Panc1 (cell line): ENCODE measurements around the gene DOK7. TPM values are rescaled to one million over a fixed set of nuclear protein-coding genes. Genes with fewer than 3 reads are reported as not detected.

Experiments used
- ATAC-seq: fragments of 200-7000 bp; cut with Tn5 transposase; 2 replicates; pipeline ENCODE4 v1.9.1; 2020; ENCODE audit warnings: mild to moderate bottlenecking, moderate library complexity
- BruUV-seq: library from RNA; stranded (reverse); fragments of 400-500 nt; replicated peaks from 2 replicates; lab custom pipeline; 2021; lab: Mats Ljungman, UMichigan
- CTCF ChIA-PET: fragments of 300-600 bp; sonication (Branson Sonifier 250); formaldehyde crosslinking; loops from one replicate; lab custom pipeline; 2022; ENCODE audit warnings: antibody characterized with exemption; lab: Charles Lee
- POLR2A ChIA-PET: fragments of 300-600 bp; sonication (Branson Sonifier 250); formaldehyde crosslinking; loops from one replicate; lab custom pipeline; 2022; ENCODE audit warnings: antibody characterized with exemption; lab: Charles Lee
- DNase-seq: peaks from one replicate; pipeline ENCODE4 v3.0.0-alpha.2; 2010; ENCODE audit warnings: low read depth, low spot score
- H3K27ac ChIP-seq: 2 replicates; pipeline ENCODE4 v1.5.1; 2011; ENCODE audit warnings: mild to moderate bottlenecking, low read length, inconsistent platforms
- H3K27me3 ChIP-seq: fragments of 200-500 bp; sonication (Bioruptor generic); 2 replicates; pipeline ENCODE4 v1.6.0; 2014; ENCODE audit warnings: low read length, inconsistent platforms; ENCODE audit not compliant: control insufficient read depth, insufficient read depth
- H3K36me3 ChIP-seq: fragments of 200-500 bp; sonication (Bioruptor generic); 2 replicates; pipeline ENCODE4 v1.5.1; 2014; ENCODE audit warnings: inconsistent platforms, mild to moderate bottlenecking, low read length, moderate library complexity; ENCODE audit not compliant: control insufficient read depth, insufficient read depth
- H3K4me1 ChIP-seq: 2 replicates; pipeline ENCODE4 v1.5.1; 2011; ENCODE audit warnings: inconsistent platforms, mild to moderate bottlenecking, low read length, moderate library complexity; ENCODE audit not compliant: control insufficient read depth, insufficient read depth
- H3K4me3 ChIP-seq, 2 experiments: 2 replicates each; pipeline ENCODE4 v1.5.1; 2011 to 2012; ENCODE audit warnings: low read depth in 2 of 2, low read length in 2 of 2, mild to moderate bottlenecking in 2 of 2, inconsistent platforms in 1 of 2, moderate library complexity in 1 of 2
- H3K9me3 ChIP-seq: fragments of 200-500 bp; sonication (Bioruptor generic); 2 replicates; pipeline ENCODE4 v1.5.1; 2014; ENCODE audit warnings: low read depth, mild to moderate bottlenecking, inconsistent platforms, low read length, moderate library complexity; ENCODE audit not compliant: control insufficient read depth, insufficient read depth
- POLR2AphosphoS5 ChIP-seq: IDR thresholded peaks from 2 replicates; pipeline ENCODE4 v1.6.1; 2012; ENCODE audit warnings: mild to moderate bottlenecking, low read depth, low read length, moderate library complexity
- SIN3A ChIP-seq: IDR thresholded peaks from 2 replicates; pipeline ENCODE4 v1.6.1; 2012; ENCODE audit warnings: low read depth, mild to moderate bottlenecking, low read length, moderate library complexity, borderline replicate concordance; ENCODE audit not compliant: insufficient read depth
- TCF7L2 ChIP-seq: IDR thresholded peaks from 2 replicates; pipeline ENCODE4 v1.6.1; 2011; ENCODE audit warnings: mild to moderate bottlenecking, low read depth, low read length, inconsistent platforms
- in situ Hi-C: cut with HindIII; loops from 2 replicates; pipeline ENCODE4 v1.10.0; 2016; ENCODE audit warnings: low sequenced_read_pairs, low pct_unique_long_range_greater_than_20kb
- intact Hi-C: fragments of 100-400 bp; cut with micrococcal nuclease; formaldehyde crosslinking; loops from one replicate; pipeline ENCODE4 v1.10.0; 2022; ENCODE audit not compliant: unreplicated experiment
- total RNA-seq: library from RNA; stranded (reverse); gene quantifications from one replicate; pipeline ENCODE4 v1.2.1, GENCODE V29; 2021; ENCODE audit not compliant: unreplicated experiment
- TF ChIP-seq, protein P1 (sequence below): fragments of 450-650 bp; IDR thresholded peaks from 2 replicates; pipeline ENCODE4 v1.5.1; 2017; ENCODE audit warnings: mild to moderate bottlenecking
- TF ChIP-seq, protein P2 (sequence below), 2 experiments: IDR thresholded peaks; 2 replicates each; pipeline ENCODE4 v1.6.1; 2011 to 2012; ENCODE audit warnings: low read depth in 2 of 2, control low read depth in 1 of 2, low read length in 1 of 2, mild to moderate bottlenecking in 1 of 2, moderate library complexity in 1 of 2; ENCODE audit not compliant: insufficient read depth in 1 of 2

The DOK7 gene
- total RNA-seq, 1 experiment from 2014 or later: 2.4 TPM

DNA sequence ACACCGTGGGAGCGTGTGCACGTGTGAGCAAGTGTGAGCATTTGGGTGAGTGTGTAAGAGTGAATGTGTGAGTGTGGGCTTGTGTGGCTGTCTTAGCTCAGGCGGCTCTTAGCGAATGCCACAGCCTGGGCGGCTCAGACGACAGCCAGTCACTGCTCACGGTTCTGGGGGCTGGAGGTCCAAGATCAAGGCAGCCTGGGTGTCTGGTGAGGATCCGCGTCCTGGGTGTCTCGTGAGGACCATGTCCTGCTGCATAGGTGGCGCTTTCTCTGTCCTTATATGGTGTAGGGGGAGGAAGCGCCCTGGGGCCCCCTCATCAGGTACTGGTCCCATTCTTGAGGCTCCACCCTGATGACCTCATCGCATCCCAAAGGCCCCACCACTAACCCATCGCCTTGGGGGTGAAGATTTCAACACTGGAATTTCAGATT, 4.5 kb downstream of the DOK7 start:
- no peak for ATAC-seq
- no TSS peak for BruUV-seq
- H3K36me3 ChIP-seq: no peaks in the 10 kb centered on the region
- H3K4me1 ChIP-seq: no peaks in the 10 kb centered on the region
- in situ Hi-C loops: no loop called here
- H3K27ac ChIP-seq: no peak overlapping the region
- no peak for DNase-seq
- CTCF ChIA-PET: no interaction called here
- H3K9me3 ChIP-seq: no peaks in the 10 kb centered on the region
- no peak overlapping the region for H3K4me3 ChIP-seq
- intact Hi-C loops: no loop called here
- no peaks in the 10 kb centered on the region for H3K27me3 ChIP-seq
- POLR2A ChIA-PET: no interaction called here
- TF ChIP-seq, protein P1, sequence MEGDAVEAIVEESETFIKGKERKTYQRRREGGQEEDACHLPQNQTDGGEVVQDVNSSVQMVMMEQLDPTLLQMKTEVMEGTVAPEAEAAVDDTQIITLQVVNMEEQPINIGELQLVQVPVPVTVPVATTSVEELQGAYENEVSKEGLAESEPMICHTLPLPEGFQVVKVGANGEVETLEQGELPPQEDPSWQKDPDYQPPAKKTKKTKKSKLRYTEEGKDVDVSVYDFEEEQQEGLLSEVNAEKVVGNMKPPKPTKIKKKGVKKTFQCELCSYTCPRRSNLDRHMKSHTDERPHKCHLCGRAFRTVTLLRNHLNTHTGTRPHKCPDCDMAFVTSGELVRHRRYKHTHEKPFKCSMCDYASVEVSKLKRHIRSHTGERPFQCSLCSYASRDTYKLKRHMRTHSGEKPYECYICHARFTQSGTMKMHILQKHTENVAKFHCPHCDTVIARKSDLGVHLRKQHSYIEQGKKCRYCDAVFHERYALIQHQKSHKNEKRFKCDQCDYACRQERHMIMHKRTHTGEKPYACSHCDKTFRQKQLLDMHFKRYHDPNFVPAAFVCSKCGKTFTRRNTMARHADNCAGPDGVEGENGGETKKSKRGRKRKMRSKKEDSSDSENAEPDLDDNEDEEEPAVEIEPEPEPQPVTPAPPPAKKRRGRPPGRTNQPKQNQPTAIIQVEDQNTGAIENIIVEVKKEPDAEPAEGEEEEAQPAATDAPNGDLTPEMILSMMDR: no peak
- TF ChIP-seq SIN3A (no peak), POLR2AphosphoS5 (no peak), TCF7L2 (no peak)
- TF ChIP-seq, protein P2, sequence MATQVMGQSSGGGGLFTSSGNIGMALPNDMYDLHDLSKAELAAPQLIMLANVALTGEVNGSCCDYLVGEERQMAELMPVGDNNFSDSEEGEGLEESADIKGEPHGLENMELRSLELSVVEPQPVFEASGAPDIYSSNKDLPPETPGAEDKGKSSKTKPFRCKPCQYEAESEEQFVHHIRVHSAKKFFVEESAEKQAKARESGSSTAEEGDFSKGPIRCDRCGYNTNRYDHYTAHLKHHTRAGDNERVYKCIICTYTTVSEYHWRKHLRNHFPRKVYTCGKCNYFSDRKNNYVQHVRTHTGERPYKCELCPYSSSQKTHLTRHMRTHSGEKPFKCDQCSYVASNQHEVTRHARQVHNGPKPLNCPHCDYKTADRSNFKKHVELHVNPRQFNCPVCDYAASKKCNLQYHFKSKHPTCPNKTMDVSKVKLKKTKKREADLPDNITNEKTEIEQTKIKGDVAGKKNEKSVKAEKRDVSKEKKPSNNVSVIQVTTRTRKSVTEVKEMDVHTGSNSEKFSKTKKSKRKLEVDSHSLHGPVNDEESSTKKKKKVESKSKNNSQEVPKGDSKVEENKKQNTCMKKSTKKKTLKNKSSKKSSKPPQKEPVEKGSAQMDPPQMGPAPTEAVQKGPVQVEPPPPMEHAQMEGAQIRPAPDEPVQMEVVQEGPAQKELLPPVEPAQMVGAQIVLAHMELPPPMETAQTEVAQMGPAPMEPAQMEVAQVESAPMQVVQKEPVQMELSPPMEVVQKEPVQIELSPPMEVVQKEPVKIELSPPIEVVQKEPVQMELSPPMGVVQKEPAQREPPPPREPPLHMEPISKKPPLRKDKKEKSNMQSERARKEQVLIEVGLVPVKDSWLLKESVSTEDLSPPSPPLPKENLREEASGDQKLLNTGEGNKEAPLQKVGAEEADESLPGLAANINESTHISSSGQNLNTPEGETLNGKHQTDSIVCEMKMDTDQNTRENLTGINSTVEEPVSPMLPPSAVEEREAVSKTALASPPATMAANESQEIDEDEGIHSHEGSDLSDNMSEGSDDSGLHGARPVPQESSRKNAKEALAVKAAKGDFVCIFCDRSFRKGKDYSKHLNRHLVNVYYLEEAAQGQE (IDR thresholded peaks at IDR 0.05; ENCODE audit: insufficient read depth in 1 of 2, low read depth in 2 of 2, low read length in 1 of 2): no peak

DNA sequence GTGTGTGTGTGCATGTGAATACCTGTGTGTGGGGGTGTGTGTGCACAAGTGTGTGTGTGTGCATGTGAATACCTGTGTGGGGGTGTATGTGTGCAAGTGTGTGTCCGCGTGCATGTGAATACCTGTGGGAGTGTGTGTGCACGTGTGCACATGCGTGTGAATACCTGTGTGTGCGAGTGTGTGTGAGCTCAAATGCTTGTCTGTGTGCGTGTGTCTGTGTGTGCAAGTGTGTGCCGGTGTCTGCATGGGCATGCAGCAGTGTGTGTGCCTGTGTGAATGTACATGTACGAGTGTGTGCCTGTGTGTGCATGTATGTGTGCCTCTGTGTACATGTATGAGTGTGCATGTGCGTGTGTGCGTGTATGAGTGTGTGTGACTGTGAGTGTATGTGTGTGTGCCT, 5.0 kb downstream of the DOK7 start:
- POLR2A ChIA-PET: no interaction called here
- intact Hi-C loops (no loop called here), in situ Hi-C loops (no loop called here)
- H3K36me3 ChIP-seq: no peaks in the 10 kb centered on the region
- ATAC-seq: no peak
- H3K27ac ChIP-seq: no peak overlapping the region
- CTCF ChIA-PET: no interaction called here
- H3K4me3 ChIP-seq: no peak overlapping the region
- BruUV-seq: no TSS peak
- DNase-seq: no peak
- TF ChIP-seq, protein P1: no peak
- TF ChIP-seq TCF7L2 (no peak), SIN3A (no peak)
- TF ChIP-seq, protein P2 (IDR thresholded peaks at IDR 0.05; ENCODE audit: insufficient read depth in 1 of 2, low read depth in 2 of 2, low read length in 1 of 2): no peak
- H3K27me3 ChIP-seq: no peaks in the 10 kb centered on the region
- H3K9me3 ChIP-seq: no peaks in the 10 kb centered on the region
- H3K4me1 ChIP-seq: no peaks in the 10 kb centered on the region
